Fibroblast of the aortic adventitia (primary cell): Measurements from ENCODE around the gene GPR33. TPM values are rescaled to one million over a fixed set of nuclear protein-coding genes. Genes with fewer than 3 reads are reported as not detected.
"Not testable (repeated sequence)": the region's sequence is repeated elsewhere in the genome, so short reads cannot be mapped to it uniquely, and the experiment has no call there.

Source experiments
- DNase-seq: peaks from one replicate; pipeline ENCODE4 v3.0.0-alpha.2; 2010; ENCODE audit warnings: low read depth
- H3K4me3 ChIP-seq: 2 replicates; pipeline ENCODE4 v1.5.1; 2011; ENCODE audit warnings: low read depth, mild to moderate bottlenecking, control low read depth, low read length, moderate library complexity
- CTCF ChIP-seq: IDR thresholded peaks from 2 replicates; pipeline ENCODE4 v1.5.1; 2011; ENCODE audit warnings: mild to moderate bottlenecking, low read length, control low read depth, inconsistent platforms; ENCODE audit not compliant: insufficient read depth
- total RNA-seq: library from RNA; depleted of rRNA; stranded (reverse); fragments of >200 nt; gene quantifications from 2 replicates; pipeline ENCODE4 v1.2.3, GENCODE V29; 2012; ENCODE audit warnings: low replicate concordance

The GPR33 gene
- total RNA-seq, 1 donor = not detected

- DNase-seq = peak; percentile 83
- H3K4me3 ChIP-seq = no peak overlapping the region
- no peak for TF ChIP-seq CTCF
Measured at GRCh38 chr14:31465111-31465510, 22.7 kb downstream of the GPR33 start.

GRCh38 chr14:31462450-31462849, 25.4 kb downstream of the GPR33 start:
- not testable (repeated sequence) for H3K4me3 ChIP-seq, DNase-seq

GRCh38 chr14:31461545-31461944, 26.3 kb downstream of the GPR33 start:
- TF ChIP-seq CTCF = no peak
- H3K4me3 ChIP-seq = no peak overlapping the region
- DNase-seq = no peak

GRCh38 chr14:31457665-31458659, 29.9 kb downstream of the GPR33 start:
- TF ChIP-seq CTCF = no peak
- H3K4me3 ChIP-seq = peak overlapping the region; percentile 23
- no peak for DNase-seq

GRCh38 chr14:31456841-31457664, 30.8 kb downstream of the GPR33 start, which contains the start of gene DTD2:
Gene DTD2 (minus strand): TSS chr14:31457506. CDS start chr14:31457393, 113 bp downstream.
- peak within 1 kb of the TSS; percentile 86 for H3K4me3 ChIP-seq
- no peak for TF ChIP-seq CTCF
- peak; percentile 92 for DNase-seq

- TF ChIP-seq CTCF = peak; percentile 68
- no peak overlapping the region for H3K4me3 ChIP-seq
- DNase-seq = peak; percentile 79
Measured at GRCh38 chr14:31449971-31450610, 37.7 kb downstream of the GPR33 start.
